ENCODE measurements around the gene SOCS3. TPM values are rescaled to one million over a fixed set of nuclear protein-coding genes. Genes with fewer than 3 reads are reported as not detected.

Gene SOCS3
- total and polyA plus RNA-seq, 10 of the 15 experiments (the other 5 are each of a cell fraction or from before 2014, with no cell fraction given) = 0.05 to 3.9 (median 1.0) TPM

DNA sequence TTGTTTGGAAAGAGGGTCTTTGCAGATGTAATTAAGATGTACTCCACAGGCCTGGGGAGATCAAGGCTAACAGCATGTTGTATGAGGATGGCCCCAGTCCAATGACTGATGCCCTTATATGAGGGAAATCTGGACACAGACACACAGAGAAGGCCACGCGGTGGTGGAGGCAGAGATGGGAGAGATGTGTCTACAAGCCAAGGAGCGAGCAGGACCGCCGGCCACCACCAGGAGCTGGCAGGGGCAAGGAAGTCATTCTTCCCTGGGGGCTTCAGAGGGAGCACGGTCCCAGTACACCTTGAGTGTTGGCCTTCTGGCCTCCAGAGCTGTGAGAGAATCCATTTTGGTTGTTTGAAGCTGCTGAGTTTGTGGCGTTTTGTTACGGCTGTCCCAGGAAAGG, 14.7 kb downstream of the SOCS3 start (continued):
- no peak for TF ChIP-seq BHLHE40 (IDR thresholded peaks at IDR 0.05; ENCODE audit: borderline replicate concordance in 1 of 2, low read depth in 2 of 2, low read length in 1 of 2)
- TF ChIP-seq SMAD1 (IDR thresholded peaks at IDR 0.05; ENCODE audit: low read depth, partially characterized antibody) = no peak
- no peak for TF ChIP-seq SREBF2 (IDR thresholded peaks at IDR 0.05; ENCODE audit: low read length)
- TF ChIP-seq NR2C2 (IDR thresholded peaks at IDR 0.05; ENCODE audit: borderline replicate concordance, control insufficient read depth, insufficient read length, low read depth) = no peak

DNA sequence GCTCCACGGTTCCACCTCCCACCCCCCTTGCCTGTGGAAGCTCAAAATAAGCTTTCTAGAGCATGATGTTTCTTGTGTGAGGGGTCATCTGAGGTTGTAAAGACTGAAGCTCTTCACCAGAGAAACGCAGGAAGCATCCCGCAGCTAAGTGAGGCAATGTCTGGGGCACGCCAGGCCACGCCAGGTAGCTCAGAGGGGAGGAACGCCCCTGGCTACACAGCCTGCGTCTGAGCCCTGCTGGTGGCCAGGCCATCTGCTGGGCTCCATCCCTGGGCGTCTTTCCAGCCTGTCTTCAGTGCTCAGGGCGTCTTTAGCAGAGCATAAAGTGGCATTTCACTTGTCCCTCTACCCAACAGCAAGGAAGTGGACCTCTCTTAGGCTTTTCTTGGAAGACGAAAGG, 15.2 kb downstream of the SOCS3 start:
- Histone ChIP-seq H3K27me3 (replicated peaks in 1 of 2; ENCODE audit: control insufficient read depth in 2 of 2, insufficient read depth in 2 of 2, low read length in 1 of 2) (no peaks in the 10 kb centered on the region), H3K9ac (ENCODE audit: control insufficient read depth, insufficient read depth, low read length) (no peak overlapping the region), H3K27ac (ENCODE audit: control insufficient read depth, insufficient read depth) (no peak overlapping the region), H3K9me3 (replicated peaks; ENCODE audit: control insufficient read depth, insufficient read depth, low read length) (no peaks in the 10 kb centered on the region), H3K4me3 (no peak overlapping the region), H3K4me1 (ENCODE audit: control insufficient read depth, insufficient read depth, low read length) (peaks cover 42% of the 10 kb centered on the region), H3K4me2 (ENCODE audit: control insufficient read depth, insufficient read depth) (no peak overlapping the region), H2AFZ (ENCODE audit: control insufficient read depth, low read depth, low read length) (no peak overlapping the region), H3K36me3 (ENCODE audit: control insufficient read depth in 2 of 2, insufficient read depth in 2 of 2, low read length in 1 of 2) (no peaks in the 10 kb centered on the region), H3K79me2 (ENCODE audit: control insufficient read depth, insufficient read depth, low read length) (no peaks in the 10 kb centered on the region), H4K20me1 (ENCODE audit: control insufficient read depth, insufficient read depth) (no peaks in the 10 kb centered on the region)
- BruUV-seq (replicated peaks) = no TSS peak
- ChIA-PET RAD21 (ENCODE audit: unreplicated experiment) (interaction anchor here (0.7 to 3.9 kb wide), 3 partner anchors 12 to 168 kb away, joined by 5 to 33 read pairs (median 6); no protein-coding TSS in a partner anchor), CTCF (interaction anchor here (0.8 to 2.5 kb wide), 8 partner anchors 12 to 93 kb away, joined by 3 to 12 read pairs (median 4); no protein-coding TSS in a partner anchor), POLR2A (interaction anchor here (0.6 to 2.5 kb wide), 4 partner anchors 9 to 41 kb away, joined by 3 to 11 read pairs (median 7); no protein-coding TSS in a partner anchor), SMC1A (ENCODE audit: uncharacterized antibody, unreplicated experiment) (interaction anchor here (0.9 to 3.4 kb wide), 5 partner anchors 14 to 55 kb away, joined by 3 to 14 read pairs (median 3); no protein-coding TSS in a partner anchor)
- no peak for FAIRE-seq
- WGBS (ENCODE audit: insufficient coverage, insufficient replicate concordance, low lambda C conversion rate, missing lambda C conversion rate) = 60% methylated on average over 10 of the region's 10 CpGs
- no peak for DNase-seq (ENCODE audit: low read depth, low spot score)
- no peak for ATAC-seq
- intact Hi-C loops (cut with micrococcal nuclease; ENCODE audit: unreplicated experiment) (no loop called here), in situ Hi-C loops (cut with MboI) (no loop called here)
- TF ChIP-seq FOXK2 (IDR thresholded peaks at IDR 0.05) (no peak), LARP7 (IDR thresholded peaks at IDR 0.05) (no peak), BMI1 (IDR thresholded peaks at IDR 0.05; ENCODE audit: borderline replicate concordance) (no peak), RFX5 (IDR thresholded peaks at IDR 0.05; ENCODE audit: low read depth, low read length) (no peak), NFIC (IDR thresholded peaks at IDR 0.05; ENCODE audit: low read depth, low read length) (no peak), RAD21 (IDR thresholded peaks at IDR 0.05; ENCODE audit: insufficient read depth, low read depth, low read length) (no peak), NBN (IDR thresholded peaks at IDR 0.05) (no peak), RAD51 (IDR thresholded peaks at IDR 0.05) (no peak), HCFC1 (IDR thresholded peaks at IDR 0.05; ENCODE audit: low read length) (no peak), JUNB (IDR thresholded peaks at IDR 0.05) (no peak)
- TF ChIP-seq, protein P1, sequence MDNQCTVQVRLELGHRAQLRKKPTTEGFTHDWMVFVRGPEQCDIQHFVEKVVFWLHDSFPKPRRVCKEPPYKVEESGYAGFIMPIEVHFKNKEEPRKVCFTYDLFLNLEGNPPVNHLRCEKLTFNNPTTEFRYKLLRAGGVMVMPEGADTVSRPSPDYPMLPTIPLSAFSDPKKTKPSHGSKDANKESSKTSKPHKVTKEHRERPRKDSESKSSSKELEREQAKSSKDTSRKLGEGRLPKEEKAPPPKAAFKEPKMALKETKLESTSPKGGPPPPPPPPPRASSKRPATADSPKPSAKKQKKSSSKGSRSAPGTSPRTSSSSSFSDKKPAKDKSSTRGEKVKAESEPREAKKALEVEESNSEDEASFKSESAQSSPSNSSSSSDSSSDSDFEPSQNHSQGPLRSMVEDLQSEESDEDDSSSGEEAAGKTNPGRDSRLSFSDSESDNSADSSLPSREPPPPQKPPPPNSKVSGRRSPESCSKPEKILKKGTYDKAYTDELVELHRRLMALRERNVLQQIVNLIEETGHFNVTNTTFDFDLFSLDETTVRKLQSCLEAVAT (IDR thresholded peaks at IDR 0.05) = no peak
